Hematopoietic multipotent progenitor cell (in vitro differentiated cells): ENCODE results near the gene LY9. TPM values are rescaled to one million over a fixed set of nuclear protein-coding genes. Genes with fewer than 3 reads are reported as not detected.

ENCODE experiments used
- DNase-seq, 3 donors: peaks; one replicate each; pipeline ENCODE4 v3.0.0-alpha.2; 2011 to 2015; ENCODE audit warnings: low read depth in 2 of 3, low spot score in 2 of 3
- total RNA-seq: library from RNA; depleted of rRNA; stranded (reverse); fragments of >200 nt; gene quantifications from one replicate; pipeline ENCODE4 v1.2.3, GENCODE V29; 2012

The LY9 gene
- total RNA-seq, 1 donor, result 1.3 TPM

DNA sequence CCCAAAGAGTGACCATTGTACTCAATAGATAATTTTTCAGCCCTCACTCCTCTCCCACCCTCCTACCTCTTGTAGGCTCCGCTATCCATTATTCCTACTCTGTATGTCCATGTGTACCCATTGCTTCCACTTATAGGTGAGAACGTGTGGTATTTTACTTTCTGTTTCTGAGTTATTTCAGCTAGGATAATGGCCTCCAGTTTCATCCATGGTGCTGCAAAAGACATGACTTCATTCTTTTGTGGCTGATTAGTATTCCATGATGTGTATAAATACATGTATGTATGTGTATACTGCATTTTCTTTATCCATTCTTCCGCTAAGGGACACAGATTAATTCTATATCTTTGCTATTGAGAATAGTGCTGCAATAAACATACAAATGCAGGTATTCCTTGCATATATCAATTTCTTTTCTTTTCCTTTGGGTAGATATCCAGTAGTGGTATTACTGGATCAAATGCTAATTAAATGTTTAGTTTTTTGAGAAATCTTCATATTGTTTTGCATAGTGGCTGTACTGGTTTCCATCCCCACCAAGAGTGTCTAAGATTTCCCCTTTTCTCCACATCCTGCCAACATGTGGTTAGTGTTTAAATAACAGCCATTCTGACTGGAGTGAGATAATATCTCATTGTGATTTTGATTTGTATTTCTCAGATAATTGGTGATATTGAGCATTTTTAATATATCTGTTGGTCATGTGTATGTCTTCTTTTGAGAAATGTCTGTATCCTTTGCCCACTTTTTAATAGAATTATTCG lies 4.9 kb downstream of the LY9 start:
- DNase-seq, result peak in 1 of 3 donors; percentile 58

DNA sequence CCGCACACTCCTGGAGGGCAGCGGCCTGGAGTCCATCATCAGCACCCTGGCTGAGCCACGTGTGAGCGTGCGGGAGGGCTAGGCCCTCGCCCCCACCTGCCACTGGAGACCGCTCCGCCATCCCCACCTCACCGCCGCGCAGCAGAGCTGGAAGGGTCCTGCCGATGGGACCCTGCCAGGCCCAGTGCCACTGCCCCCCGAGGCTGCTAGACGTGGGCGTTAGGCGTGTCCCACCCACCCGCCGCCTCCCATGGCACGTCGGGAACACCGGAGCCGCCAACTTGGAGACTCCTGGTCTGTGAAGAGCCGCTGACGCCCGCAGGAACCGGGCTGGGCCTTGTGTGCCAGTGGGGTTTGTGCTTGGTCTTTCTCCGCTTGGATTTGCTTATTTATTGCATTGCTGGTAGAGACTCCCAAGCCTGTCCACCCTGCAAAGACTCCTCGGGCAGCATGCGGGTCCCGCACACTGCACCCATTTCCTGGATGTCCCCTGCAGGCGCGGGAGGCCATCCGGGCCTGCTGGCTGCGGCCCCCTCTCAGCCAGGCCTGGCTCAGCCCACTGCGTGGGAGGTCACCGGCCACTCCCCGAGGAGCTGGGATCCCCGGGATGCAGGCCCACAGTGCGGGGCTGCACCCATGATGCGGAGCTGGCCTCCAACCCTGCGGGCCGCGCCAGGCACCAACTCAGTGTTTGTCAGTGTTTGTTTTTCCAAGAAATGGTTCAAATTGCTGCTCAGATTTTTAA lies 6.0 kb downstream of the LY9 start:
- no peak for DNase-seq

DNA sequence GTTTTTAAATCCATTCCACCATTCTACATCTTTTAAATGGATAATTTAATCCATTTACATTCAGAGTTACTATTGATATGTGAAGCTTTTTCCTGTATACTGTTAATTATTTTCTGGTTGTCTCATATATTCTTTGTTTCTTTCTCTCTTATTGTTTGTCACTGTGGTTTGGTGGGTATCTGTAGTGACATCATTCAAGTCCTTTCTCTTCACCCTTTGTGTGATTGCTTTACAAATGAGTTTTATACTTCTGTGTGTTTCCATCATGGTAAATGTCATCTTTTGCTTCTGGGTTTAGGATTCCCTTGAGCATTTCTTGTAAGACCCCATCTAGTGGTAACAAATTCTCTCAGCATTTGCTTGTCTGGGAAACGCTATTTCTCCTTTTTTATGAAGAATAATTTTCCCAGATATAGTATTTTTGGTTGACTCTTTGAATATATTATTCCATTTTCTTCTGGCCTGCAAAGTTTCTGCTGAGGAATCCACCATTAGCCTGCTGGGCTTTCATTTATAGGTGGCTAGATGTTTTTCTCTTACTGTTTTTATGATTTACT lies 10.2 kb downstream of the LY9 start:
- DNase-seq, result no peak

DNA sequence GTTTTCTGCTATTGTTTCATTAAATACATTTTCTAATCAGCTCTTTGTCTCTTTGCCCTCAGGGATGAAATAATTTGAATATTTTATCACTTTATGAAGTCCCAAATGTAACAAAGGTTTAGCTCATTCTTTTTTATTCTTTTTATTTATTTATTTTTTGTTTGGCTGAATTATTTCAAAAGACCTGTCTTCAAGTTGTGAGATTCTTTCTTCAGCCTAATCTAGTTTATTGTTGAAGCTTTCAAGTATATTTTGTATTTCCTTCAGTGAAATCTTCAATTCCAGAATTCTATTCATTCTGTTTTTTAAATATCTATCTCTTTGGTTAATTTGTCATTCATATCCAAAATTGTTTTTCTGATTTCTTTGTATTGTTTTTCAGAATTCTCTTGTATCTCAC lies 10.8 kb downstream of the LY9 start:
- no peak for DNase-seq

DNA sequence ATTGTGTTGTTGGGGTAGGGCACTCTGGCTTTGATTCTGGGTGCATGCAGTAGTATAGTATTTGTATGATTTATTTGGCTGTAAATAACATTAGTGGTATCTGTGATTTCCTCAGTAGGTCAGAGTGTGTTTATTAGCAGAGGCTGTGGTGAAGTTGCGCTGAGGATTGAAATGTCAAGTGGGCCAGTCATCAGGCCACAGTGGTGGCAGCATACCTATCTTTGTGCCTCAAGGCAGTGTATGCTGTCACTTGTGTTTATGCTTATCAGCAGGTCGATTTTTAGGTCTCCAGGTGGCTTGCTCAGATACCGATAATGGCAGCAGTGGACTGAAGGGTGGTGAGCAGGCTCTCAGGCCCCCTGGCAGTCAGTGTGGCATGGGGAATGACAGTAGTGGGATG lies 11.3 kb downstream of the LY9 start:
- DNase-seq, result no peak

DNA sequence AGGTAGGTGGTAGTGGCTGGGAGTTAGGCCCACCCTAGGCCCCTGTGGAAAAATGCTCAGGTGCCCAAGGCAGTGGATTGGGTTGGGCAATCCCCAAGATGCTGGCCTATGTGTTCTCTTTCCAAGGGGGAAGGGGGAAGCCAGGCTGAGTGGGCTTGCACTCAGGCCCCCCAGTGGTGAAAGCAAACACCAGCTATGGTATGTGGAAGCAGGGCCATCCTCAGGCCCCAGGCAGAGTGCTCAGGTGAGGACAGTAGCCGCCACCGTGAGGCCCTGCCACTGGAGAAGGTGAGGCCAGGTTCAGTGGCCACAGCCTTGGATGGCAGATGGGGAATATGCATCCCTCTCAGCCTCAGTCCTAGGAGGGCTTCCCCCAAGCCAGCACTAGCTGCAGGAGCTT lies 11.8 kb downstream of the LY9 start:
- no peak for DNase-seq

DNA sequence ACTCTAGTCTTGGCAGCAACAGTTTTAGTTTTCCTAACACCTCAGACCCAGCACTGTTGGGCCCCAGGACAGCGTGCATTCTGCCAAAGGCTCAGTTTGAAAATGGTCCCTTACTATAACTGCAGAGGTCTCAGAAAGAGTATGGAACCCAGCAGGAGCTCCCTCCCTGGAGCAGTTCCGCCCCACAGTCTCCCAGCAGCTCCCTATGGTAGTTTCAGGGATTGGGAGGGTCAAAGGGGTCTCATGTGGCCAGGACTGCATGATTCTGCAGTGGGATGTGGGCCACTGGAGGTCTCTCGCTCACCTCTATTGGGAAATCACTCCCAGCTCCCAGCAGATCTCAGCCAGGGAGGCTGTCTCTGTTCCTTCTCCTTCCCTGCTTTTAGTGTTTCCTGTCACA lies 12.3 kb downstream of the LY9 start:
- no peak for DNase-seq

DNA sequence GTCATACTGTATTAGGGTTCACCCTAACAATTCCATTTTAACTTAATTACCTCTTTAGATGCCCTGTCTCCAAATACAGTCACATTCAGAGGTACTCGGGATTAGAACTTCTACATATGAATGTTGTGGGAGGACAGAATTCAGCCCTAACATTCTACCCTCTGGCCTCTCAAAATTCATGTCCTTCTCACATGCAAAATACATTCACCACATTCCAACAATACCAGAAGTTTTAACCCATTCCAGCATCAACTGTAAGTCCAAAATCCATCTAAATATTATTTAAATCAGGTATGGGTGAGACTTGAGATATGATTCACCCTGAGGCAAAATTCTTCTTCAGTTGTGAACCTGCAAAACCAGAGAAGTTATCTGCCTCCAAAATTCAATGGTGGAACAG lies 14.5 kb downstream of the LY9 start:
- DNase-seq, result no peak

DNA sequence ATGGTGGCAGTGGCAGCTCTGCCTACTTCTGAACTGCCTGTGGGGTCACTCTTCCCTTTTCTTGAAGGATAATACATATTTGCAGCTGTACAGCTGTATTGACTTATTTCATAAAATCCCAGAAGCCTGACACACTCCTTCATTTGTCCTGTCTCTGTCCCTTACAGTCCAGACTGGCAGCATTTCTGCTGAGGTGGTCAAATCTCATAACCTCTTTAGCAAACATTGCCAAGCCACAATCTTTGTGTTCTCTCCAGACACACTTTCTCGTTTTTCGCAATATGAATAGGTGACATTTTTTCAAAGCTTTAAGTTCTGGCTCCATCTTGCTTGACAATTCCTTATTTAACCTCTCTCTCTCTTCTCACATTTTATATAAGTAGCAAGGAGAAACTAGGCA lies 15.2 kb downstream of the LY9 start:
- DNase-seq, result no peak

DNA sequence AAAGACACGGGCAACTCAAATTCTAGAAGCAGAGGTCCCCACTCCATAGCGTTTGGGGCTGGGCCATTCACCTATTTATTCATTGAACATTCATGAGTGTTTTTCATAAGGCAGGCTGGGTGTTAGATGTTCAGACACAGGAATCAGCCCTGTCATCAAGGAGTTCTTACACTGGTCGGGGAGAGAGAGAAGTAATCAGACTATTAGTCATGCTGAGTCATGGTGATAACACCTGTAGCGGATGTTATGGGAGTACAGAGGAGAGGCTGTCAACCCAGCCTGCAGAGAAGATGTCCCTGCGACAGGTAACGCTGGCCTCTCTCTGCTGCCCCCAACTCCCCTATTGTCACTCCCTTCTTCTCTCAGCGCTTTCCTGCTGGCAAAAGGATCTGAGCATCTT lies 17.2 kb downstream of the LY9 start:
- no peak for DNase-seq

DNA sequence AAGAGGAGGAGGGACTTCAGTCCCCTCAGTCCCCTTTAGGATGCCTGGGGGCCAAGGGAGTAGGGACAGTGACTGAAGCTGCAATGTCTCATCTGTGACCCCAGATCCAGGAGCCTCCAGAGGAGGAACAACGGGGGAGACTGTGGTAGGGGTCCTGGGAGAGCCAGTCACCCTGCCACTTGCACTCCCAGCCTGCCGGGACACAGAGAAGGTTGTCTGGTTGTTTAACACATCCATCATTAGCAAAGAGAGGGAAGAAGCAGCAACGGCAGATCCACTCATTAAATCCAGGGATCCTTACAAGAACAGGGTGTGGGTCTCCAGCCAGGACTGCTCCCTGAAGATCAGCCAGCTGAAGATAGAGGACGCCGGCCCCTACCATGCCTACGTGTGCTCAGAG lies 18.3 kb downstream of the LY9 start:
- DNase-seq, result no peak

DNA sequence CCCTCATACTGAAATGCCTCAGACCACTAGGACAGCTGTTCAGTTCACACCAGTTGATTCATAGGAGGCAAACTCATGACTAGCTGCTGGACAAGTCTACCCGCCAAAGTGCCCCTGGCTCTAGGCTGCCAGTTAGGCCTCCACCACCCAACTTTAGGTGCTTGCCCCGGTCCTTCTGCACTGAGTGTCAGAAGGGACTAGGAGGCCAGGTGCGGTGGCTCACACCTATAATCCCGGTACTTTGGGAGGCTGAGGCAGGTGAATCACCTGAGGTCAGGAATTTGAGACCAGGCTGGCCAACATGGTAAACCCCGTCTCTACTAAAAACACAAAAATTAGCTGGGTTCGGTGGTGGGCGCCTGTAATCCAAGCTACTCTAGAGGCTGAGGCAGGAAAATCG lies 18.9 kb downstream of the LY9 start:
- no peak for DNase-seq

DNA sequence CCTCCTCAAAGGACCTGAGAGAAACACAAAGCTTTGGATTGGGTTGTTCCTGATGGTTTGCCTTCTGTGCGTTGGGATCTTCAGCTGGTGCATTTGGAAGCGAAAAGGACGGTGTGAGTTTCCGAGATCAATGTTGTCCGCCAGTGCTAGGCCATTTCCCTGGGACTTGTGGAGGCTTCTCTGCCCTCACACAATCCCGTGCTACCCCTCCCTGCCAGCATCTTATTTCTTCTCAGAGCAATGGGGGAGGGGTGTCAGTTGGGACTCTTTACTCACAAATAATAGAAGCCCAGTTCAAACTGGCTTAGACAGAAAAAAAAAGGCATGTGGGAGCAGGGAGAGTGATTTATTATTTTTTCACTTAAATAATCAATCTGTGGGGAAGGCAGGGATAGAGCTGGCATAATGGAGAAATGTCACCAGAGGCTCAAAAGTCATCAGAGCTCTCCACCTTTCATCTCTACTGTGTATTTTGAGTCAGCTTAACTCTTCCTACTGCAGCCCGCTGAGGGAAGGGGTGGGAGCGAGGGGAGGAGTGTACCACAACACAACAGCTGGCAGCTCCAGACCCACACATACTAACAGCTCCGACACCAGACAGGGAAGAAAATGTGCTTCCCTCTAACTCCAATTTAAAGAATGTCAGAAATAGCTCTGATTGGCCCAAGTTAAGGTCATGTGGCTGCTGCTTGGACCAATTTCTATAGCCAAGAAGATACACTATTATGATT lies 22.4 kb downstream of the LY9 start:
- no peak for DNase-seq

DNA sequence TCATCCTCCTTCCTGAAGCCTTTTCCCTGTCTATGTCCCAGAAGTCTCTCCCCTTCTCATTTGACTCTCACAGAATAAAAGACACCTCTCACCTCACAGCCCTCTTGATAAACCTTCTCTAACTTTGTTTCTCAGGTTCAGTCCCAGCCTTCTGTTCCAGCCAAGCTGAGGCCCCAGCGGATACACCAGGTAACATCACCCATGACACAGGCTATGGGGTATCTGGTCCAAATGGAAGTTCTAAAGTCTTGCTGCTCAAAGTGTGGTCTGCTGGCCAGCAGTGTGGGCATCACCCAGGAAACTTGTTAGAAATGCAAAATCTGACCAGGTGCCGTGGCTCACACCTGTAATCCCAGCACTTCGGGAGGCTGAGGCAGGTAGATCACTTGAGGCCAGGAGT lies 23.2 kb downstream of the LY9 start:
- DNase-seq, result no peak

DNA sequence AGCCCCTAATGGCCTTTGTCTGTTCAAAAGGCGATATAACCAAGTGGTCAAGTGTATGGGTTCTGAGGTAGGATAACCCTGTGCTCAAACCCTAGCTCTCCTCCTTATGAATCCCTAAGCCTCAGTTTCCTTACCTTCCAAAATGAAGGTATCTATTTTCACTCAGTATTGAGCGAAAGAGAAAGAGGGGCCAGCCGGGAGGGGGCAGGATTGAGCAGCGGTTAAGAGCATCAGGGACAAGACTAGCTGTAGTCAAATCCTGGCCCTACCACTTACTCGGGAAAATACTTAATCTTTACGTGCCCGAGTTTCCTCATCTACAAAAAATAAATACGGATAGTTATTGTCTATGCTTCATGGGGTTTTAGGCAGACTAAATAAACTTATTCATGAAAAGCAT lies 25.7 kb downstream of the LY9 start:
- no peak for DNase-seq

DNA sequence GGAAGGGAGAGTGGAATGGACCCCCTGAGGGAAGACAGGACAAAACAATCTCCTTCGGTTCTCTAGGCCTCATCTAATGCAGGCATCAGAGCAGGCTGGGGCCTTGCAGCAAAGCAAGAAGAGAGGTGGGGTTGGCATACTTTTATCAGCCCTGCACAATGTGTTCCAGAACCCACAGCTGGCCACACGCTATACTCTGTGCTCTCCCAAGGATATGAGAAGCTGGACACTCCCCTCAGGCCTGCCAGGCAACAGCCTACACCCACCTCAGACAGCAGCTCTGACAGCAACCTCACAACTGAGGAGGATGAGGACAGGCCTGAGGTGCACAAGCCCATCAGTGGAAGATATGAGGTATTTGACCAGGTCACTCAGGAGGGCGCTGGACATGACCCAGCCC lies 27.3 kb downstream of the LY9 start:
- no peak for DNase-seq

DNA sequence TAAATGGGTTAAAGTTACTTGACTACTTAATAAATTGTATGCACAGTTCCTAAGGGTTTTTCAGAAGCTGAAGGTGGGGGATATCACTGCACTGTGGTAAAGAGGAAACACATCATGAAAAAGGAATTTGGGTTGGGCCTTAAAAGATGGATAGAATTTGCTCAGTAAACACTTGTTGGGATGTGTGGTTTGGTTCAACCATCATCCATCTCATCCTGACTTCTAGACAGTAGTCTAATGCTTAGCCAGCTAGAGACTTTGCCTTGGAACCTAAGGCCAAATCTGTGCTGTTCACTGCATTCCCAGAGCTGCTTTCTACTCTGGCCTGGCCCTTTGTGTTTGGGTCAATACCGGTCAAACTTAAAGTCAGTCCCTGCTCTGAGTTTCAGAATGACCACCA lies 30.6 kb downstream of the LY9 start:
- no peak for DNase-seq

DNA sequence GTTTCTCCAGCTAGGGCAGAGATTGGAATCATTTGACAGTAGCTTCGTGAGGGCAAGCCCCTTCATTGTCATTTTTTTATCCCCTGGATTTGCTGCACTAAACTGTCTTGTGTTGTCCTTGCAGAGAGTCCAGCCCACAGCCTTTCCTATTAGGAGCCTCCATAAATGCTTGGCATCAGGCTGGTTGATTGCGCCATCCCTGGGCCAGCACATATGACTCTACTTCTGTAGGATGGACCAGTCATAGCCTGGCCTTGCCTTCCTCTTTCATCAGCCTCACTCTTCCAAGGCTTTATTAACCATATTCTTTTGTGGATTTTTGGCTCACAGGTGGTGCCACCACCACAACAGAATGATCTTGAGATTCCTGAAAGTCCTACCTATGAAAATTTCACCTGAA lies 31.4 kb downstream of the LY9 start:
- DNase-seq, result no peak

DNA sequence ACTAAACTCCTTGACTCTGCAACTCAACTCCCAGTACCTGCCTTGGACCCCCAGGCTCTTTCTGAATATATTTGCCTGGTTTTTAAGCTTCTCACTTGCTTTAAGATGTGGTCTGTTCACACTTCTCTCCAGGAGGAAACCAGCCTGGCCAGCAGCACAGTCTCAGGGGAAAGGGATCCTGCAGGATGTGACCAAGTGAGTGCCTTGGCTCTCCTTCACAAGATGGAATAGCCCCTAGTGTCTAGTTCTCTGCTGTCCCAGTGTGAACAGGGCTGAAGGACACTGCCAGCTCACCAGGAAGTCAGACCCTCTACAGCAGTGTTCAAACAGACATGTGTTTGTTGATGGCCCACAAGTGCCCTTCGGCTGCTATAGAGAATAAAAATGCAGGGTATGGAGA lies 33.8 kb downstream of the LY9 start:
- DNase-seq, result no peak

DNA sequence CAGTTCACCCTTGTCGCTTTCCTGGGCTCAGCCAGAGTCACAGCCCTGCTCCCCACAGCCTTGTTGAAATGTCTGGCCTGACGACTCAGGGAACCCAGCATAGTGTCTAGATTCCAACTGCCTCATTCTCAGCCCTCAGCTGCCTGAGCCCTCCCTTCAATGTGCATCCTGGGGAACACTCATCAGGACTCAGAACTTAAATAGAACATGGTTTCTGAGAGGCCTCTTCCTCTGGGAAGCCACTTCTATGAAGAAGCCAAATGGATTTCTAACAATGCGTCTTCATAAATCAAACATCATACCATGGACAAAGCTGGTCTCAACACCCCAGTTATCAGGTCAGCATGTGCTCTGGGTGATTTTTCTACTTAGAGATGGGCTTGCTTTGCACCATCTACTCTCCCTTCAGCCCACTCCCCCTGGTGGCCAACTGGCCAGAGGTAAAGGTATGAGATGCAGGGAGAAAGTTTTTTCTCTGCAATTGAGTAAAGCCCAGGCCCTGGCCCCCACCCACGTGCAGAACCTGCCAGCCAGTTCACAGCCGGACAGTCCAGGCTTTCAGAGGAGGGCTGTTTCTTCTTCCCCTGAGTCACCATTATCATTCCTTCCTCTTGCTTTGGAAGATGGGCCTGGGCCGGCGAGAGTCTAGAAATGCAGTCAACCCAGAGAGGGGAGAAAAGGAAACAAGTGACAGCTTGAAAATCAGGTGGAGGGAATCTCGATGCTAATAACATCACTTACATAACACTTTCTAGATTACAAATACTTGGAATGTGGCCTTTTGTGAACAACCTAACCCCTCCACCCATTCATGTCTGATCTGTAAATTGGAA lies 34.6 kb downstream of the LY9 start:
- peak; percentile 37 to 81 (median 66) for DNase-seq
